IMR-90 (cell line): ENCODE results near the gene SCFD2. TPM values are rescaled to one million over a fixed set of nuclear protein-coding genes. Genes with fewer than 3 reads are reported as not detected.
"Not testable (repeated sequence)": the region's sequence is repeated elsewhere in the genome, so short reads cannot be mapped to it uniquely, and the experiment has no call there.

Experiments used
- ATAC-seq: fragments of 200-7000 bp; cut with Tn5 transposase; 2 replicates; pipeline ENCODE4 v1.9.1; 2020; ENCODE audit warnings: low read depth, mild to moderate bottlenecking, moderate library complexity
- BruUV-seq: library from RNA; stranded (reverse); fragments of 400-500 nt; replicated peaks from 2 replicates; lab custom pipeline; 2021; lab: Mats Ljungman, UMichigan
- CTCF ChIA-PET: fragments of 300-600 bp; formaldehyde crosslinking; extraction: SDS; loops from one replicate; lab custom pipeline; 2021; ENCODE audit warnings: antibody characterized with exemption; lab: Yijun Ruan, JAX
- POLR2A ChIA-PET: fragments of 300-600 bp; sonication (Branson Sonifier 250); formaldehyde crosslinking; loops from one replicate; lab custom pipeline; 2022; ENCODE audit warnings: antibody characterized with exemption; ENCODE audit not compliant: unreplicated experiment; lab: Charles Lee
- DNase-seq: peaks from one replicate; pipeline ENCODE4 v3.0.0; 2013
- H2AFZ ChIP-seq: replicated peaks from 2 replicates; pipeline ENCODE3; 2013; ENCODE audit warnings: low read length, mild to moderate bottlenecking; ENCODE audit not compliant: poor library complexity
- H2AK5ac ChIP-seq: 2 replicates; pipeline ENCODE4 v1.6.1; 2013; ENCODE audit warnings: low read depth, low read length, inconsistent platforms
- H2AK9ac ChIP-seq: replicated peaks from 2 replicates; pipeline ENCODE3; 2013; ENCODE audit warnings: mild to moderate bottlenecking, low read depth, low read length, moderate library complexity; ENCODE audit not compliant: poor library complexity
- H2BK120ac ChIP-seq: 2 replicates; pipeline ENCODE4 v1.6.1; 2013; ENCODE audit warnings: low read depth, low read length, inconsistent platforms
- H2BK15ac ChIP-seq: 3 replicates; pipeline ENCODE4 v1.6.1; 2013; ENCODE audit warnings: low read depth, low read length, inconsistent platforms
- H2BK20ac ChIP-seq: 2 replicates; pipeline ENCODE4 v1.6.1; 2013; ENCODE audit warnings: low read depth, mild to moderate bottlenecking, inconsistent platforms, low read length, moderate library complexity
- H2BK5ac ChIP-seq: 2 replicates; pipeline ENCODE4 v1.6.1; 2013; ENCODE audit warnings: mild to moderate bottlenecking, low read depth, low read length, inconsistent platforms; ENCODE audit not compliant: poor library complexity, severe bottlenecking
- H3K14ac ChIP-seq: replicated peaks from 2 replicates; pipeline ENCODE4 v1.6.1; 2013; ENCODE audit warnings: low read depth, low read length, inconsistent platforms
- H3K18ac ChIP-seq: 2 replicates; pipeline ENCODE4 v1.6.1; 2013; ENCODE audit warnings: low read depth, low read length, control low read depth
- H3K23ac ChIP-seq: 2 replicates; pipeline ENCODE4 v1.6.1; 2013; ENCODE audit warnings: low read depth, low read length, inconsistent platforms
- H3K27ac ChIP-seq: 2 replicates; pipeline ENCODE4 v1.5.1; 2013; ENCODE audit warnings: mild to moderate bottlenecking, control low read depth, low read length; ENCODE audit not compliant: insufficient read depth
- H3K27me3 ChIP-seq: 2 replicates; pipeline ENCODE4 v1.6.1; 2013; ENCODE audit warnings: low read length; ENCODE audit not compliant: control insufficient read depth, insufficient read depth
- H3K36me3 ChIP-seq: 2 replicates; pipeline ENCODE4 v1.6.1; 2013; ENCODE audit warnings: low read length, mixed read lengths; ENCODE audit not compliant: control insufficient read depth, insufficient read depth
- H3K4ac ChIP-seq: 2 replicates; pipeline ENCODE4 v1.6.1; 2013; ENCODE audit warnings: low read depth, low read length, inconsistent platforms
- H3K4me1 ChIP-seq: 2 replicates; pipeline ENCODE4 v1.6.1; 2013; ENCODE audit warnings: low read length, mixed read lengths; ENCODE audit not compliant: control insufficient read depth, insufficient read depth
- H3K4me2 ChIP-seq: 2 replicates; pipeline ENCODE4 v1.6.1; 2013; ENCODE audit warnings: low read depth, mild to moderate bottlenecking, control low read depth, low read length, moderate library complexity
- H3K4me3 ChIP-seq: 2 replicates; pipeline ENCODE4 v1.5.1; 2013; ENCODE audit warnings: low read depth, mild to moderate bottlenecking, control low read depth, low read length, moderate library complexity; ENCODE audit not compliant: insufficient read depth
- H3K56ac ChIP-seq: 2 replicates; pipeline ENCODE4 v1.6.1; 2013; ENCODE audit warnings: low read length, inconsistent platforms; ENCODE audit not compliant: insufficient read depth; ENCODE audit errors: extremely low read depth
- H3K79me1 ChIP-seq, 2 experiments: 2 replicates each; pipeline ENCODE4 v1.6.1; 2013; ENCODE audit warnings: low read length in 2 of 2, inconsistent platforms in 1 of 2, low read depth in 1 of 2
- H3K9ac ChIP-seq: 2 replicates; pipeline ENCODE4 v1.6.1; 2013; ENCODE audit warnings: low read depth, low read length, control low read depth
- H3K9me1 ChIP-seq: 2 replicates; pipeline ENCODE4 v1.6.1; 2013; ENCODE audit warnings: low read length, inconsistent platforms; ENCODE audit not compliant: insufficient read depth
- H3K9me3 ChIP-seq: 2 replicates; pipeline ENCODE4 v1.6.1; 2013; ENCODE audit warnings: low read length; ENCODE audit not compliant: control insufficient read depth, insufficient read depth
- H4K20me1 ChIP-seq: 2 replicates; pipeline ENCODE4 v1.6.1; 2013; ENCODE audit warnings: low read length, inconsistent platforms; ENCODE audit not compliant: insufficient read depth
- H4K5ac ChIP-seq: 2 replicates; pipeline ENCODE4 v1.6.1; 2013; ENCODE audit warnings: mild to moderate bottlenecking, low read depth, low read length, control low read depth
- H4K8ac ChIP-seq, 2 experiments: 2 replicates each; pipeline ENCODE4 v1.6.1; 2013; ENCODE audit warnings: low read depth in 2 of 2, low read length in 2 of 2, control low read depth in 1 of 2, inconsistent platforms in 1 of 2
- H4K91ac ChIP-seq: 2 replicates; pipeline ENCODE4 v1.6.1; 2013; ENCODE audit warnings: low read depth, low read length, inconsistent platforms; ENCODE audit not compliant: insufficient read depth
- WGBS, 2 experiments: methylation state at CpG; one replicate each; pipeline versions ENCODE4 v1.1.5 to v1.1.7; 2013; ENCODE audit warnings: missing lambda C conversion rate in 2 of 2; ENCODE audit not compliant: insufficient read length in 1 of 2; ENCODE audit errors: extremely low coverage in 2 of 2; 5-methylcytosine and 5-hydroxymethylcytosine counted together
- dilution Hi-C: fragments of 300-500 bp; cut with HindIII; formaldehyde crosslinking; loops from one replicate; pipeline ENCODE4 v1.14.3; 2018; ENCODE audit warnings: low sequenced_read_pairs; ENCODE audit not compliant: unreplicated experiment
- in situ Hi-C: fragments of 300-500 bp; cut with MboI; formaldehyde crosslinking; loops from 3 replicates; pipeline ENCODE4 v1.14.3; 2019; ENCODE audit warnings: low sequenced_read_pairs, inconsistent platforms, mixed read lengths
- intact Hi-C: fragments of 100-400 bp; cut with micrococcal nuclease; formaldehyde crosslinking; loops from 2 replicates; pipeline ENCODE4 v1.10.0; 2022
- polyA plus RNA-seq, 3 experiments: library from polyadenylated mRNA; depleted of rRNA; stranded (reverse); fragments of >200 nt; gene quantifications; 2 replicates each; pipeline ENCODE4 v1.2.3, GENCODE V29; 2012; ENCODE audit warnings: low replicate concordance in 1 of 3
- total RNA-seq: library from RNA; depleted of rRNA; stranded (reverse); fragments of >200 nt; gene quantifications from 2 replicates; pipeline ENCODE4 v1.2.3, GENCODE V29; 2012

The SCFD2 gene
- total and polyA plus RNA-seq, 2 of the 4 experiments (the other 2 are of a cell fraction), result 18.9 to 62.4 TPM

GRCh38 chr4:53255986-53256385, 109.9 kb downstream of the SCFD2 start:
- H3K4me3 ChIP-seq, H2BK120ac ChIP-seq, H2AK5ac ChIP-seq, H2AK9ac ChIP-seq, in situ Hi-C loops, H4K5ac ChIP-seq, H3K9me1 ChIP-seq, H3K36me3 ChIP-seq, H3K27me3 ChIP-seq, H3K4me2 ChIP-seq, H2BK20ac ChIP-seq, H3K9ac ChIP-seq, H2BK15ac ChIP-seq, H3K23ac ChIP-seq, intact Hi-C loops, H3K9me3 ChIP-seq, H3K14ac ChIP-seq, H3K27ac ChIP-seq, BruUV-seq, H3K4me1 ChIP-seq, CTCF ChIA-PET, H4K20me1 ChIP-seq, H3K56ac ChIP-seq, H2AFZ ChIP-seq, H4K91ac ChIP-seq, H3K79me1 ChIP-seq, dilution Hi-C loops, H3K18ac ChIP-seq, H3K4ac ChIP-seq, ATAC-seq, H2BK5ac ChIP-seq, DNase-seq, POLR2A ChIA-PET, H4K8ac ChIP-seq: not testable (repeated sequence)
- no CpG with 5 or more reads among the region's 31 CpGs for WGBS, 2 experiments
